ENCODE measurements around the gene TFAP2D. TPM values are rescaled to one million over a fixed set of nuclear protein-coding genes. Genes with fewer than 3 reads are reported as not detected.

TFAP2D gene
- total RNA-seq, 6 experiments from 2014 or later = not detected

DNA sequence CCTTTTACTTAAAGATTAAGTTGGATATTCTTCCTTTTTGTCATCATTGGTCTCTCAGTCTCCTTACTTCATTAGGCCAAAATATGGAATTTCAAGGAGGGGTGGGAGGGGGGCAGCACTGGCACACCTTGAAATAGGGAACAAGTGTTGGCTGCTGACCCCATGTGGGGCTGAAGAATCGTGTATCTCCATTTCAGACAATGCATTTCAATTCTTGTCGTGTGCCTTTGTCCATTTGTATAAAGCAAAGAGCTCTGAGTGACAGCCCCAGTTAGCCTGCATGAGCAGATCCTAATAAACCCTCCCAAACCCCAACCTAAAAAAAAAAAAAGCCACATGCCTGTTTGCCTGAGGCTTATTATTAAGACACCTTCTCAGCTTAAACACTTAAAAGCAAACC is 1.0 kb upstream of the TFAP2D start:
- Histone ChIP-seq H3K27ac (no peak overlapping the region), H3K4me1 (peaks cover 0 to 4% (median 0%) of the 10 kb centered on the region in 4 donors), H3K27me3 (no peaks in the 10 kb centered on the region), H3K36me3 (no peaks in the 10 kb centered on the region), H3K9me3 (no peaks in the 10 kb centered on the region), H3K4me3 (no peak overlapping the region)
- DNase-seq (no peak), ATAC-seq (no peak)
- 6% methylated on average over 2 of the region's 2 CpGs for WGBS (ENCODE audit: insufficient coverage, low coverage, low lambda C conversion rate, missing lambda C conversion rate)
- intact Hi-C loops (cut with DNase I) = no loop called here
- TF ChIP-seq, protein P1, sequence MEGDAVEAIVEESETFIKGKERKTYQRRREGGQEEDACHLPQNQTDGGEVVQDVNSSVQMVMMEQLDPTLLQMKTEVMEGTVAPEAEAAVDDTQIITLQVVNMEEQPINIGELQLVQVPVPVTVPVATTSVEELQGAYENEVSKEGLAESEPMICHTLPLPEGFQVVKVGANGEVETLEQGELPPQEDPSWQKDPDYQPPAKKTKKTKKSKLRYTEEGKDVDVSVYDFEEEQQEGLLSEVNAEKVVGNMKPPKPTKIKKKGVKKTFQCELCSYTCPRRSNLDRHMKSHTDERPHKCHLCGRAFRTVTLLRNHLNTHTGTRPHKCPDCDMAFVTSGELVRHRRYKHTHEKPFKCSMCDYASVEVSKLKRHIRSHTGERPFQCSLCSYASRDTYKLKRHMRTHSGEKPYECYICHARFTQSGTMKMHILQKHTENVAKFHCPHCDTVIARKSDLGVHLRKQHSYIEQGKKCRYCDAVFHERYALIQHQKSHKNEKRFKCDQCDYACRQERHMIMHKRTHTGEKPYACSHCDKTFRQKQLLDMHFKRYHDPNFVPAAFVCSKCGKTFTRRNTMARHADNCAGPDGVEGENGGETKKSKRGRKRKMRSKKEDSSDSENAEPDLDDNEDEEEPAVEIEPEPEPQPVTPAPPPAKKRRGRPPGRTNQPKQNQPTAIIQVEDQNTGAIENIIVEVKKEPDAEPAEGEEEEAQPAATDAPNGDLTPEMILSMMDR (IDR thresholded peaks at IDR 0.05) = no peak
- no peak for TF ChIP-seq POLR2A (IDR thresholded peaks at IDR 0.05)

- no peak for DNase-seq
- Histone ChIP-seq H3K36me3 (no peaks in the 10 kb centered on the region), H3K27ac (no peak overlapping the region), H3K4me3 (no peak overlapping the region), H3K4me1 (no peaks in the 10 kb centered on the region), H3K9me3 (no peaks in the 10 kb centered on the region), H3K27me3 (no peaks in the 10 kb centered on the region)
- intact Hi-C loops (cut with DNase I) = no loop called here
- ATAC-seq = no peak
- WGBS (ENCODE audit: insufficient coverage, low coverage, low lambda C conversion rate, missing lambda C conversion rate) = 2% methylated on average over 22 of the region's 27 CpGs
- TF ChIP-seq POLR2A (IDR thresholded peaks at IDR 0.05) = no peak
- TF ChIP-seq, protein P1 (IDR thresholded peaks at IDR 0.05) = no peak
Measured at GRCh38 chr6:50713977-50714486, 706 bp downstream of the TFAP2D start.

DNA sequence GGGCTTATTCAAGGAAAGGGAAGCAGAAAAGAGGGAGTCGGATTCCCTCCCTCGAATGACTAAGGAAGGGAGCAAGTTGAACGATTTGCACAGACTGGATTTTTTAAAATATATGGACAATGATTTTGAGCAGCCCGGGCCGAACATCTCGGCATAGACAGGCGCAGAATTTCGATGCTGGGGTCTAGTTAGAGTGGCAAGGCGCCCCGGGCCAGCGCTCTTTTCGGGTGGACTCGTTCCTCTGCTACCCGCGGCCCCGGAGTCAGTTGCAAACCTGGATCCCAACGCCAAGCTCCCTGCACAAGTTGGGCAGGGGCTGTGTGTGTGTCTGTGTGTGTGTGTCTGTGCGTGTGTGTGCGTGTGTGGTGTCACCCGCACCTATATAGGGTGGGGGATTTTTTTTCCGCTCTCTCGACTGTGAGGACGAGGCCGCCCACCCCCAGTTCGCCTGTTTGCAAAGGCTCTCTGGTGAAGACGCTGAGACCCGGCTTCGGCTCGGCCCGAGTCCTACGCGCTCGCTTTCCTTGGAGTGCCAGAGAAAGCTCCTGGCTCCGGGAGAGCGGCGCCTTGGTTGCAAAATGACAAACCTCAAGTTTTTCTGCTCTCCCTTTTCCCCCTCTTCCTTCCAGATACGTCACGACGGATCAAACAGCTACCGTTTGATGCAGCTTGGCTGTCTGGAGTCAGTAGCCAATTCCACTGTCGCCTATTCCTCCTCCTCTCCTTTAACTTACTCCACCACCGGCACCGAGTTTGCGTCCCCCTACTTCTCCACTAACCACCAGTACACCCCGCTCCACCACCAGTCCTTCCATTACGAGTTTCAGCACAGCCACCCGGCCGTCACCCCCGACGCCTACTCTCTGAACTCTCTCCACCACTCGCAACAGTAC is 1.4 kb downstream of the TFAP2D start:
- Histone ChIP-seq H3K36me3 (no peaks in the 10 kb centered on the region), H3K4me3 (no peak overlapping the region), H3K27me3 (no peaks in the 10 kb centered on the region), H3K4me1 (no peaks in the 10 kb centered on the region), H3K27ac (no peak overlapping the region), H3K9me3 (no peaks in the 10 kb centered on the region)
- DNase-seq (no peak), ATAC-seq (no peak)
- TF ChIP-seq POLR2A (IDR thresholded peaks at IDR 0.05) = no peak
- TF ChIP-seq, protein P1 (IDR thresholded peaks at IDR 0.05) = no peak
- WGBS (ENCODE audit: insufficient coverage, low coverage, low lambda C conversion rate, missing lambda C conversion rate) = 2% methylated on average over 29 of the region's 51 CpGs
- intact Hi-C loops (cut with DNase I) = no loop called here

DNA sequence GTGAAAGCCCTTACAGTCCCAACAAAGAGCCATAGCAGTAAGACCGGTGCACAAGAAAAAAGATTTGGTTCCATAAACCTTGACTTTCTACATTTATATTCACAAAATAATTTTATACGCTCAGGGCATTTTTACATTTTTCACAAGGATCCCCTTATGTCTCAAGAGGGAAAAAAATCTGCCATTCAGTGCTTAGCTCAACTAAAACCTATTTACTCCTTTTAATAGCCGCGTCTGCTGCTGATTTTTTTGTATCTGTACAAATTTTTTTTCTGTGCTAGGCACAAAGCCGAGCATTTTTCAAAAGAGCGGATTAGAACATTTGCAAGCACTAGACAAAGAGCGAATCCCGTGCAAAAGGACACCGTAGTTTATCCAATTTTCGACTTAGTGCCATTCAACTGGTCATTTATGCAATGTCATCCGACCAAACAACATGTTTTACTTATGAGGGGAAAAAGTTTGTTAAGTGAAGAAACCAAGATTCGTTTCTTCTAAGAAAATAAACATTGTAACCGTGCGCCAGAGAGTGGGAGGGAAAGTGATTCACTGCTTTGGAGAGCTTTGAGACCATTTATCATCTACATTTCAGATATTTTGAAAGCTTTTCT is 3.7 kb downstream of the TFAP2D start:
- 1% methylated on average over 14 of the region's 14 CpGs for WGBS (ENCODE audit: insufficient coverage, low coverage, low lambda C conversion rate, missing lambda C conversion rate)
- H3K4me3 ChIP-seq = no peak overlapping the region
- H3K27me3 ChIP-seq = peaks cover 0 to 5% of the 10 kb centered on the region in 2 donors
- DNase-seq (no peak), ATAC-seq (no peak)
- intact Hi-C loops (cut with DNase I) = no loop called here
- no peaks in the 10 kb centered on the region for H3K36me3 ChIP-seq
- TF ChIP-seq, protein P1 (IDR thresholded peaks at IDR 0.05) = no peak
- TF ChIP-seq POLR2A (IDR thresholded peaks at IDR 0.05) = no peak
- H3K27ac ChIP-seq = no peak overlapping the region
- no peaks in the 10 kb centered on the region for H3K4me1 ChIP-seq
- no peaks in the 10 kb centered on the region for H3K9me3 ChIP-seq

All from right lobe of liver (tissue), 6 donors.